RWPE2 (cell line): ENCODE results near the gene DPH7.
A peak's percentile ranks its signal among the peaks of the same experiment; 100 is the strongest.

Experiments used
- ATAC-seq: fragments of 200-7000 bp; cut with Tn5 transposase; 3 replicates; pipeline ENCODE4 v1.9.1; 2021; ENCODE audit warnings: low read depth
- DNase-seq: peaks from one replicate; pipeline ENCODE4 v3.0.0-alpha.2; 2020; ENCODE audit warnings: low spot score
- H3K27ac ChIP-seq: fragments of 450-650 bp; 2 replicates; pipeline ENCODE4 v1.5.1; 2017; ENCODE audit warnings: mild to moderate bottlenecking; ENCODE audit not compliant: poor library complexity, severe bottlenecking
- H3K27me3 ChIP-seq: fragments of 250-450 bp; sonication (Bioruptor Pico); 2 replicates; pipeline ENCODE4 v1.5.1; 2021; ENCODE audit warnings: mild to moderate bottlenecking, moderate library complexity; ENCODE audit not compliant: insufficient read depth, poor library complexity, severe bottlenecking
- H3K36me3 ChIP-seq: fragments of 250-450 bp; sonication (Bioruptor Pico); 2 replicates; pipeline ENCODE4 v1.5.1; 2020; ENCODE audit warnings: low read depth, mild to moderate bottlenecking, moderate library complexity
- H3K4me1 ChIP-seq: fragments of 250-450 bp; sonication (Bioruptor Pico); 2 replicates; pipeline ENCODE4 v1.5.1; 2021; ENCODE audit warnings: mild to moderate bottlenecking, moderate library complexity; ENCODE audit not compliant: insufficient read depth, poor library complexity, severe bottlenecking
- H3K4me3 ChIP-seq: fragments of 250-450 bp; sonication (Bioruptor Pico); 2 replicates; pipeline ENCODE4 v1.5.1; 2021; ENCODE audit warnings: mild to moderate bottlenecking, moderate library complexity; ENCODE audit not compliant: severe bottlenecking
- H3K9me3 ChIP-seq: fragments of 250-450 bp; sonication (Bioruptor Pico); 2 replicates; pipeline ENCODE4 v1.5.1; 2021; ENCODE audit warnings: mild to moderate bottlenecking, moderate library complexity; ENCODE audit not compliant: severe bottlenecking
- TF ChIP-seq, protein P1 (sequence below): fragments of 450-650 bp; IDR thresholded peaks from one replicate; pipeline ENCODE4 v1.5.1; 2017; ENCODE audit warnings: mild to moderate bottlenecking, moderate library complexity; ENCODE audit not compliant: poor library complexity, severe bottlenecking

DPH7 gene

GRCh38 chr9:137615387-137615871, 36.7 kb upstream of the DPH7 start:
- Histone ChIP-seq H3K4me3 (no peak overlapping the region), H3K9me3 (no peaks in the 10 kb centered on the region), H3K27ac (peak overlapping the region; percentile 99), H3K27me3 (no peaks in the 10 kb centered on the region), H3K36me3 (peaks cover 44% of the 10 kb centered on the region), H3K4me1 (peaks cover 38% of the 10 kb centered on the region)
- ATAC-seq (no peak), DNase-seq (no peak)
- TF ChIP-seq, protein P1, sequence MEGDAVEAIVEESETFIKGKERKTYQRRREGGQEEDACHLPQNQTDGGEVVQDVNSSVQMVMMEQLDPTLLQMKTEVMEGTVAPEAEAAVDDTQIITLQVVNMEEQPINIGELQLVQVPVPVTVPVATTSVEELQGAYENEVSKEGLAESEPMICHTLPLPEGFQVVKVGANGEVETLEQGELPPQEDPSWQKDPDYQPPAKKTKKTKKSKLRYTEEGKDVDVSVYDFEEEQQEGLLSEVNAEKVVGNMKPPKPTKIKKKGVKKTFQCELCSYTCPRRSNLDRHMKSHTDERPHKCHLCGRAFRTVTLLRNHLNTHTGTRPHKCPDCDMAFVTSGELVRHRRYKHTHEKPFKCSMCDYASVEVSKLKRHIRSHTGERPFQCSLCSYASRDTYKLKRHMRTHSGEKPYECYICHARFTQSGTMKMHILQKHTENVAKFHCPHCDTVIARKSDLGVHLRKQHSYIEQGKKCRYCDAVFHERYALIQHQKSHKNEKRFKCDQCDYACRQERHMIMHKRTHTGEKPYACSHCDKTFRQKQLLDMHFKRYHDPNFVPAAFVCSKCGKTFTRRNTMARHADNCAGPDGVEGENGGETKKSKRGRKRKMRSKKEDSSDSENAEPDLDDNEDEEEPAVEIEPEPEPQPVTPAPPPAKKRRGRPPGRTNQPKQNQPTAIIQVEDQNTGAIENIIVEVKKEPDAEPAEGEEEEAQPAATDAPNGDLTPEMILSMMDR: no peak

DNA sequence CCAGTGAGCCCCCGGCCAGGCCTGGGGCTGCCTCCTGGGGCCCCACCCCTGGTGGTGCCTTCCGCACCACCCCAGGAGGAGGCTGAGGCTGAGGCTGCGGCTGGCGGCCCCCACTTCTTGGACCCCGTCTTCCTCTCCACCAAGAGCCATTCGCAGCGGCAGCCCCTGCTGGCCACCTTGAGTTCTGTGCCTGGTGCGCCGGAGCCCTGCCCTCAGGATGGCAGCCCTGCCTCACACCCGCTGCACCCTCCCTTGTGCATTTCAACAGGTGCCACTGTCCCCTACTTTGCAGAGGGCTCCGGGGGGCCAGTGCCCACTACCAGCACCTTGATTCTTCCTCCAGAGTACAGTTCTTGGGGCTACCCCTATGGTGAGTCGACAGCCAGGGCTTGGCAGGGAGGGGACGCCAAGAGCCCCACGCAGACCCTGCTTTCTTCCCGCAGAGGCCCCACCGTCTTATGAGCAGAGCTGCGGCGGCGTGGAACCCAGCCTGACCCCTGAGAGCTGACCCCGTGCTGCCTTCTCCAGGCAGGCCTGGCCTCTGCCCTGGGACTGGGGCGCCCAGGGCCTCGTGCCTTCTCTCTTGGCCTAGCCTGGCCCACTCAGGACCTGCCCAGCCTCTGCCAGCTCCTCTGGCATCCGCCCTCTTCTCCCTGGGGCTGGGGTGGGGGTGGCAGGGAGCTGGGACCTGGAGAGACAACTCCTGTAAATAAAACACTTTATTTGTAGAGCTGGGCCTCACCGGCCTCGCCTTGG, 36.1 kb upstream of the DPH7 start:
- no peak for DNase-seq
- no peaks in the 10 kb centered on the region for H3K9me3 ChIP-seq
- no peaks in the 10 kb centered on the region for H3K27me3 ChIP-seq
- no peak for ATAC-seq
- TF ChIP-seq, protein P1: no peak
- peaks cover 43% of the 10 kb centered on the region for H3K36me3 ChIP-seq
- H3K4me3 ChIP-seq: no peak overlapping the region
- H3K4me1 ChIP-seq: peaks cover 34% of the 10 kb centered on the region
- H3K27ac ChIP-seq: peak overlapping the region; percentile 99

- peaks cover 34% of the 10 kb centered on the region for H3K4me1 ChIP-seq
- DNase-seq: no peak
Measured at GRCh38 chr9:137613738-137614523, 35.2 kb upstream of the DPH7 start.

DNA sequence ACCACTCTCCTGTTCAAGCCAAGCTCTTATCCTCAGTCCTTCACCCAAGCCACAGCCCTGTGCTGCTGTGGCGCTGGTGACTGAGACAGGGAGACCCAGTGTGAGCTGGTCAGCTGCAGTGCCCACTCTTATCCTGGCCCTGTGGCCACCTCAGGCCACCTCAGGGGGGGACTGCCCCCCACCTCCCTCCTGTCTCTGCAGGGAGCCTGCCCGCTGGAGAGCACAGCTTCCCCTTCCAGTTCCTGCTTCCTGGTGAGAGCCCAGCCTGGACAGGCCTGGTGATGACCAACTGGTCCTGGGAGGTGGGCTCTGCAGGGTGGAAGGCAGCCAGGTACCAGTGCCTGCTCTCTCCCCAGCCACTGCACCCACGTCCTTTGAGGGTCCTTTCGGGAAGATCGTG, 34.5 kb upstream of the DPH7 start:
- H3K4me1 ChIP-seq: peaks cover 34% of the 10 kb centered on the region

More at GRCh38 chr9:137613738-137614523, 35.2 kb upstream of the DPH7 start:
- Histone ChIP-seq H3K27ac (peak overlapping the region; percentile 99), H3K27me3 (no peaks in the 10 kb centered on the region), H3K9me3 (no peaks in the 10 kb centered on the region), H3K4me3 (no peak overlapping the region), H3K36me3 (peaks cover 52% of the 10 kb centered on the region)
- TF ChIP-seq, protein P1: no peak
- no peak for ATAC-seq

More for the DNA sequence above, 34.5 kb upstream of the DPH7 start:
- no peaks in the 10 kb centered on the region for H3K27me3 ChIP-seq
- TF ChIP-seq, protein P1: no peak
- peak overlapping the region; percentile 99 for H3K27ac ChIP-seq
- DNase-seq: no peak
- ATAC-seq: no peak
- H3K36me3 ChIP-seq: peaks cover 59% of the 10 kb centered on the region
- H3K4me3 ChIP-seq: peak overlapping the region; percentile 12
- H3K9me3 ChIP-seq: no peaks in the 10 kb centered on the region
